A549 (cell line): ENCODE data around the gene RERE. TPM values are rescaled to one million over a fixed set of nuclear protein-coding genes. Genes with fewer than 3 reads are reported as not detected.

Source experiments
- ATAC-seq, 2 experiments: fragments of 200-7000 bp in 1 of 2; fragments of >200 bp in 1 of 2; cut with Nextera tagmentation in 1 of 2; cut with Tn5 transposase in 1 of 2; 3 replicates each; pipeline versions ENCODE4 v1.8.0 to v1.9.1; 2018 to 2020; ENCODE audit warnings: mild to moderate bottlenecking in 1 of 2, moderate library complexity in 1 of 2
- CTCF ChIA-PET: fragments of 300-600 bp; sonication (Branson Sonifier 250); formaldehyde crosslinking; extraction: SDS; loops from one replicate; lab custom pipeline; 2021; ENCODE audit warnings: antibody characterized with exemption, inconsistent platforms; lab: Yijun Ruan, JAX
- POLR2A ChIA-PET: fragments of 350-600 bp; formaldehyde crosslinking; extraction: SDS; loops from one replicate; lab custom pipeline; 2021; ENCODE audit warnings: antibody characterized with exemption, inconsistent platforms; lab: Yijun Ruan, JAX
- DNase-seq, 2 experiments: peaks; one replicate each; pipeline versions ENCODE4 v3.0.0 to v3.0.0-alpha.2; 2011 to 2016; ENCODE audit warnings: low read depth in 1 of 2, low spot score in 1 of 2
- FAIRE-seq: peaks from 2 replicates; lab custom pipeline; 2011; peaks lifted over from hg19 to GRCh38; lab: Jason Lieb, UNC
- H3K27ac ChIP-seq, 2 experiments: fragments of >200 bp; sonication (Bioruptor Twin); formaldehyde crosslinking; 3 replicates each; pipeline ENCODE4 v1.5.1; 2016 to 2017
- H3K4me1 ChIP-seq: fragments of >200 bp; sonication (Bioruptor Twin); formaldehyde crosslinking; 3 replicates; pipeline ENCODE4 v1.6.1; 2016
- H3K4me2 ChIP-seq: fragments of >200 bp; sonication (Bioruptor Twin); formaldehyde crosslinking; 3 replicates; pipeline ENCODE4 v1.6.1; 2016
- H3K4me3 ChIP-seq: fragments of >200 bp; sonication (Bioruptor Twin); formaldehyde crosslinking; 3 replicates; pipeline ENCODE4 v1.5.1; 2016
- H3K9me3 ChIP-seq: fragments of >200 bp; sonication (Bioruptor Twin); formaldehyde crosslinking; 3 replicates; pipeline ENCODE4 v1.6.1; 2016
- BCL3 ChIP-seq: fragments of >200 bp; sonication (Bioruptor Twin); formaldehyde crosslinking; IDR thresholded peaks from 3 replicates; pipeline ENCODE4 v1.6.1; 2016
- BHLHE40 ChIP-seq: IDR thresholded peaks from 2 replicates; pipeline ENCODE4 v1.6.1; 2012; ENCODE audit warnings: low read depth, low read length, inconsistent platforms
- E2F6 ChIP-seq: IDR thresholded peaks from 2 replicates; pipeline ENCODE4 v1.6.1; 2012; ENCODE audit warnings: low read depth, borderline replicate concordance
- EHMT2 ChIP-seq: fragments of 200-600 bp; sonication (generic); IDR thresholded peaks from 2 replicates; pipeline ENCODE4 v1.6.1; 2016; ENCODE audit warnings: antibody characterized with exemption, low read depth, mild to moderate bottlenecking, moderate library complexity
- ELK1 ChIP-seq: fragments of 150-350 bp; IDR thresholded peaks from 2 replicates; pipeline ENCODE4 v1.6.1; 2014; ENCODE audit warnings: low read depth, mild to moderate bottlenecking, low read length
- EP300 ChIP-seq, 2 experiments: fragments of >200 bp; sonication (Bioruptor Twin); formaldehyde crosslinking; IDR thresholded peaks; 2 replicates in 1 of 2; 3 replicates in 1 of 2; pipeline ENCODE4 v1.6.1; 2016 to 2017
- HOXB5 ChIP-seq: fragments of 250-450 bp; sonication (Bioruptor Pico); IDR thresholded peaks from 2 replicates; pipeline ENCODE4 v1.5.0; 2020; ENCODE audit warnings: mild to moderate bottlenecking, moderate library complexity
- JUNB ChIP-seq: fragments of >200 bp; sonication (Bioruptor Twin); formaldehyde crosslinking; IDR thresholded peaks from 2 replicates; pipeline ENCODE4 v1.6.1; 2016
- MAZ ChIP-seq: fragments of 150-350 bp; IDR thresholded peaks from 2 replicates; pipeline ENCODE4 v1.6.1; 2014; ENCODE audit warnings: antibody characterized with exemption, low read depth, low read length, borderline replicate concordance
- NFE2L2 ChIP-seq: fragments of 150-350 bp; conservative IDR thresholded peaks from 2 replicates; pipeline ENCODE4 v1.6.1; 2014; ENCODE audit warnings: low read length
- NPAS2 ChIP-seq: fragments of 250-450 bp; sonication (Bioruptor Pico); IDR thresholded peaks from 2 replicates; pipeline ENCODE4 v1.8.0; 2022; ENCODE audit warnings: mild to moderate bottlenecking, moderate library complexity, borderline replicate concordance
- NR3C1 ChIP-seq: fragments of >200 bp; sonication (Bioruptor Twin); formaldehyde crosslinking; IDR thresholded peaks from 3 replicates; pipeline ENCODE4 v1.6.1; 2017
- PHF8 ChIP-seq: fragments of 200-600 bp; sonication (generic); IDR thresholded peaks from 2 replicates; pipeline ENCODE4 v1.6.1; 2016; ENCODE audit warnings: low read depth, mild to moderate bottlenecking, antibody characterized with exemption, moderate library complexity, borderline replicate concordance
- RAD21 ChIP-seq, 2 experiments: fragments of >200 bp in 1 of 2; sonication (Bioruptor Twin) in 1 of 2; formaldehyde crosslinking in 1 of 2; IDR thresholded peaks in 1 of 2; conservative IDR thresholded peaks in 1 of 2; 2 replicates in 1 of 2; 3 replicates in 1 of 2; pipeline ENCODE4 v1.6.1; 2012 to 2018; ENCODE audit warnings: inconsistent platforms in 1 of 2
- RCOR1 ChIP-seq: fragments of 150-350 bp; IDR thresholded peaks from 2 replicates; pipeline ENCODE4 v1.6.1; 2014; ENCODE audit warnings: antibody characterized with exemption, low read length, low read depth
- SREBF2 ChIP-seq: fragments of 450-650 bp; IDR thresholded peaks from 2 replicates; pipeline ENCODE4 v1.6.1; 2014; ENCODE audit warnings: mild to moderate bottlenecking, moderate library complexity
- TP53 ChIP-seq: fragments of 250-450 bp; sonication (Bioruptor Pico); IDR thresholded peaks from 2 replicates; pipeline ENCODE4 v1.5.0; 2021; ENCODE audit warnings: mild to moderate bottlenecking, moderate library complexity
- ZC3H11A ChIP-seq: fragments of 450-650 bp; IDR thresholded peaks from 2 replicates; pipeline ENCODE4 v1.6.1; 2014; ENCODE audit warnings: antibody characterized with exemption, mild to moderate bottlenecking
- ZSCAN20 ChIP-seq: fragments of 250-450 bp; sonication (Bioruptor Pico); IDR thresholded peaks from 2 replicates; pipeline ENCODE4 v1.8.0; 2022; ENCODE audit warnings: mild to moderate bottlenecking, moderate library complexity
- WGBS: methylation state at CpG from one replicate; pipeline ENCODE4 v1.1.6; 2017; ENCODE audit errors: missing lambda C conversion rate; 5-methylcytosine and 5-hydroxymethylcytosine counted together
- polyA plus RNA-seq, 4 experiments: library from polyadenylated mRNA; depleted of rRNA in 3 of 4; stranded (reverse); fragments of >200 nt; fragmentation: RNase III in 1 of 4; extraction: RNeasy Plus Mini Kit Qiagen cat#74134 plus additional on column Dnase treatment in 1 of 4; gene quantifications; 2 replicates in 3 of 4; 3 replicates in 1 of 4; pipeline ENCODE4 v1.2.3, GENCODE V29; 2011 to 2017
- TF ChIP-seq, protein P1 (sequence below): fragments of >200 bp; sonication (Bioruptor Twin); formaldehyde crosslinking; IDR thresholded peaks from 3 replicates; pipeline ENCODE4 v1.5.1; 2016
- TF ChIP-seq, protein P2 (sequence below): fragments of 250-450 bp; sonication (Bioruptor Pico); IDR thresholded peaks from 2 replicates; pipeline ENCODE4 v1.5.0; 2021; ENCODE audit warnings: mild to moderate bottlenecking, moderate library complexity, borderline replicate concordance

The RERE gene
- polyA plus RNA-seq, 2 of the 4 experiments (the other 2 are of a cell fraction): 12.6 to 28.6 TPM

DNA sequence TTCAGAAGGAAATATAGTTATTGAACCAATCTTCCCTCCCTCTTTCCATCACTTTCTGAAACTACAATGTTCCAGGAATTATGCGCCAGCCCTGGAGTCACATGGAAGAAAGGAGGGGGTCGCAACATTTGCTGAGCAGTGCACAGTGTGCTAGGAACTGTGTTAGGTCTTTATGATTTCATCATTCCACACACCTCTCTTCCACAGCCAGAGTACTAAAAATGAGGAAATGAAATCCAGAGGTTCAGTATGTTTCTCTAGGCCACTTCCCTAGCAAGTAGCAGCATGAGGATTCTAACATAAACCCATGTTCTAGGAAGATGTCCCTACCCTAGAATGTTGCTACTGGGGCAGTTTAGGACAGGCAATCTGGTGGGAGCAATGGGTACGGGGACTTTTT lies 341.4 kb downstream of the RERE start (continued):
- no peak for TF ChIP-seq BCL3
- TF ChIP-seq RAD21 (conservative IDR thresholded peaks at IDR 0.05 in 1 of 2, IDR thresholded peaks at IDR 0.05 in 1 of 2): no peak
- TF ChIP-seq E2F6: no peak
- TF ChIP-seq, protein P1, sequence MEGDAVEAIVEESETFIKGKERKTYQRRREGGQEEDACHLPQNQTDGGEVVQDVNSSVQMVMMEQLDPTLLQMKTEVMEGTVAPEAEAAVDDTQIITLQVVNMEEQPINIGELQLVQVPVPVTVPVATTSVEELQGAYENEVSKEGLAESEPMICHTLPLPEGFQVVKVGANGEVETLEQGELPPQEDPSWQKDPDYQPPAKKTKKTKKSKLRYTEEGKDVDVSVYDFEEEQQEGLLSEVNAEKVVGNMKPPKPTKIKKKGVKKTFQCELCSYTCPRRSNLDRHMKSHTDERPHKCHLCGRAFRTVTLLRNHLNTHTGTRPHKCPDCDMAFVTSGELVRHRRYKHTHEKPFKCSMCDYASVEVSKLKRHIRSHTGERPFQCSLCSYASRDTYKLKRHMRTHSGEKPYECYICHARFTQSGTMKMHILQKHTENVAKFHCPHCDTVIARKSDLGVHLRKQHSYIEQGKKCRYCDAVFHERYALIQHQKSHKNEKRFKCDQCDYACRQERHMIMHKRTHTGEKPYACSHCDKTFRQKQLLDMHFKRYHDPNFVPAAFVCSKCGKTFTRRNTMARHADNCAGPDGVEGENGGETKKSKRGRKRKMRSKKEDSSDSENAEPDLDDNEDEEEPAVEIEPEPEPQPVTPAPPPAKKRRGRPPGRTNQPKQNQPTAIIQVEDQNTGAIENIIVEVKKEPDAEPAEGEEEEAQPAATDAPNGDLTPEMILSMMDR: no peak

DNA sequence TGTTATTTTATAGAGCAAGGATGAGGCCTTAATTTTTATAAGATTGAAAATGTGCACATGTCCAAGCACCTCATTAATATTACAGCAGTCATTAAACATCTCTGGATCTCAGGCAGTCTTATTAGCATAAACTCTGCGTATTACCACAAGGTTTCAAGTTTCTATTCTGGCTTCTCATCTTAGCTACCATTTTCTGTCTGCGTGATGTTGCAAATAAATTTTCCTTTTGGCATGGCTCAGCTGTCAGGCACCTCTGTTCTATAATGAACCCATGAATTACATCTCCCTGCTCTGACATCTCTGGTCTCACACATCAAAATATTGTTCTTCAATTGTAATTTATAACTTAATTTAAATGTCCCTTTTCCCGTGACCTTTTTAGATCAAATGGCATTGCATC lies 343.1 kb downstream of the RERE start:
- ChIA-PET CTCF (interaction anchor here (0.9 kb wide), 1 partner anchor 57 kb away, joined by 3 read pairs; no protein-coding TSS in a partner anchor), POLR2A (no interaction called here)
- no peak overlapping the region for H3K4me3 ChIP-seq
- DNase-seq (no peak), FAIRE-seq (no peak), ATAC-seq (no peak)
- H3K9me3 ChIP-seq: no peaks in the 10 kb centered on the region
- H3K27ac ChIP-seq: no peak overlapping the region
- H3K4me1 ChIP-seq: peaks cover 18% of the 10 kb centered on the region; the same call in 2 of the 3 replicates
- no peak overlapping the region for H3K4me2 ChIP-seq
- 92% methylated on average over 3 of the region's 3 CpGs for WGBS
- TF ChIP-seq JUNB: no peak
- TF ChIP-seq, protein P2, sequence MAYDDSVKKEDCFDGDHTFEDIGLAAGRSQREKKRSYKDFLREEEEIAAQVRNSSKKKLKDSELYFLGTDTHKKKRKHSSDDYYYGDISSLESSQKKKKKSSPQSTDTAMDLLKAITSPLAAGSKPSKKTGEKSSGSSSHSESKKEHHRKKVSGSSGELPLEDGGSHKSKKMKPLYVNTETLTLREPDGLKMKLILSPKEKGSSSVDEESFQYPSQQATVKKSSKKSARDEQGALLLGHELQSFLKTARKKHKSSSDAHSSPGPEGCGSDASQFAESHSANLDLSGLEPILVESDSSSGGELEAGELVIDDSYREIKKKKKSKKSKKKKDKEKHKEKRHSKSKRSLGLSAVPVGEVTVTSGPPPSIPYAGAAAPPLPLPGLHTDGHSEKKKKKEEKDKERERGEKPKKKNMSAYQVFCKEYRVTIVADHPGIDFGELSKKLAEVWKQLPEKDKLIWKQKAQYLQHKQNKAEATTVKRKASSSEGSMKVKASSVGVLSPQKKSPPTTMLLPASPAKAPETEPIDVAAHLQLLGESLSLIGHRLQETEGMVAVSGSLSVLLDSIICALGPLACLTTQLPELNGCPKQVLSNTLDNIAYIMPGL (CRISPR knock-in tag): no peak
- TF ChIP-seq PHF8: no peak
- TF ChIP-seq TP53 (CRISPR knock-in tag): no peak
- TF ChIP-seq NPAS2 (CRISPR knock-in tag): no peak
- TF ChIP-seq HOXB5: no peak
- no peak for TF ChIP-seq MAZ
- no peak for TF ChIP-seq ELK1
- TF ChIP-seq RCOR1: no peak
- no peak for TF ChIP-seq EP300 (IDR thresholded peaks at IDR 0.05)
- no peak for TF ChIP-seq BHLHE40
- no peak for TF ChIP-seq NFE2L2
- no peak for TF ChIP-seq NR3C1
- no peak for TF ChIP-seq EHMT2
- no peak for TF ChIP-seq ZC3H11A
- TF ChIP-seq SREBF2: no peak
- no peak for TF ChIP-seq ZSCAN20
